DOHH2 (cell line): ENCODE data around the gene FSTL4.

ENCODE experiments used
- H3F3A ChIP-seq: fragments of 200-600 bp; sonication (generic), shearing (Covaris generic); 2 replicates; pipeline ENCODE4 v1.6.0; 2016; ENCODE audit warnings: antibody characterized with exemption, mild to moderate bottlenecking; ENCODE audit not compliant: control insufficient read depth, insufficient read depth
- H3K27ac ChIP-seq: fragments of 200-600 bp; sonication (generic); 2 replicates; pipeline ENCODE4 v1.5.1; 2014; ENCODE audit warnings: low read depth, mild to moderate bottlenecking, low read length, moderate library complexity
- H3K27me3 ChIP-seq: fragments of 200-600 bp; sonication (generic); 2 replicates; pipeline ENCODE4 v1.6.1; 2014; ENCODE audit warnings: mild to moderate bottlenecking, low read length, mixed read lengths; ENCODE audit not compliant: control insufficient read depth
- H3K36me3 ChIP-seq: fragments of 200-600 bp; sonication (generic); 2 replicates; pipeline ENCODE4 v1.6.1; 2014; ENCODE audit warnings: mild to moderate bottlenecking, low read length, moderate library complexity, mixed read lengths; ENCODE audit not compliant: control insufficient read depth
- H3K4me1 ChIP-seq: fragments of 200-600 bp; sonication (generic); 2 replicates; pipeline ENCODE4 v1.6.1; 2014; ENCODE audit warnings: mild to moderate bottlenecking, low read length, mixed read lengths; ENCODE audit not compliant: control insufficient read depth
- H3K4me2 ChIP-seq: fragments of 200-600 bp; sonication (generic); 2 replicates; pipeline ENCODE4 v1.6.0; 2014; ENCODE audit warnings: mild to moderate bottlenecking, low read length, moderate library complexity
- H3K4me3 ChIP-seq: fragments of 200-600 bp; sonication (generic); 2 replicates; pipeline ENCODE4 v1.5.1; 2014; ENCODE audit warnings: mild to moderate bottlenecking, low read length, mixed read lengths
- H3K79me2 ChIP-seq: fragments of 200-600 bp; sonication (generic); 2 replicates; pipeline ENCODE4 v1.6.1; 2014; ENCODE audit warnings: mild to moderate bottlenecking, low read length, mixed read lengths; ENCODE audit not compliant: control insufficient read depth
- H3K9me2 ChIP-seq: fragments of 200-600 bp; sonication (generic); replicated peaks from 2 replicates; pipeline ENCODE4 v1.6.1; 2014; ENCODE audit warnings: mild to moderate bottlenecking, low read length, mixed read lengths; ENCODE audit not compliant: control insufficient read depth
- H3K9me3 ChIP-seq: fragments of 200-600 bp; sonication (generic); 2 replicates; pipeline ENCODE4 v1.6.1; 2014; ENCODE audit warnings: antibody characterized with exemption, low read length, mixed read lengths; ENCODE audit not compliant: control insufficient read depth, insufficient read depth
- H4K20me1 ChIP-seq: fragments of 200-600 bp; sonication (generic); 2 replicates; pipeline ENCODE4 v1.6.0; 2014; ENCODE audit warnings: low read depth, mild to moderate bottlenecking, antibody characterized with exemption, low read length, moderate library complexity; ENCODE audit not compliant: control insufficient read depth, insufficient read depth
- EZH2phosphoT487 ChIP-seq: fragments of 200-600 bp; sonication (generic); IDR thresholded peaks from 2 replicates; pipeline ENCODE4 v1.6.1; 2017; ENCODE audit warnings: borderline replicate concordance, mild to moderate bottlenecking, antibody characterized with exemption, low read length, moderate library complexity, mixed read lengths
- TF ChIP-seq, protein P1 (sequence below): fragments of 200-600 bp; sonication (generic); IDR thresholded peaks from one replicate; pipeline ENCODE4 v1.5.1; 2014; ENCODE audit warnings: antibody characterized with exemption, mild to moderate bottlenecking, low read depth, low read length; ENCODE audit not compliant: poor library complexity, severe bottlenecking

The FSTL4 gene

DNA sequence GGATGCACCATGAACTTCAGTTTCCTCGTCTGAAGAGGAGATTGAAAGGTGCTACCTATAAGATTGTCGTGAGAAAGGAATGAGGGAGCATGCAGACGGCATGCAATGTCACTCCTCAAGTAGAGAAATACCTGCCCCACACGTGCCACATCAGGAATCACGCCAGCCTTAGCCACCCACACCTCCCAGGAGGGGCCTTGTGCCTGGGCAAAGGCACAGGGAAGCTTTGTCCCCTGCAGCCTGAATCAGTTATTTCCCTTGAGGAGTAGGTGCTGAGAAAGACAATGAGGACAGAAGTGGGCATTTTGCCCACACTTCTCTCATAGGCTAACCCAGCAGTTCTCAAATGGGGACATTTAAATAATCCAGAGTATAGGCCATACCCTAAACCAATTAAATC, 31.0 kb downstream of the FSTL4 start:
- Histone ChIP-seq H3K9me3 (no peaks in the 10 kb centered on the region), H3K36me3 (no peaks in the 10 kb centered on the region), H4K20me1 (no peaks in the 10 kb centered on the region), H3K9me2 (no peaks in the 10 kb centered on the region), H3K27me3 (0 out of 2 replicates have a peak, but pooled peaks cover 2% of the 10 kb centered on the region), H3K4me2 (no peak overlapping the region), H3K4me3 (no peak overlapping the region), H3K4me1 (no peaks in the 10 kb centered on the region), H3K27ac (no peak overlapping the region), H3K79me2 (no peaks in the 10 kb centered on the region), H3F3A (no peaks in the 10 kb centered on the region)
- TF ChIP-seq, protein P1, sequence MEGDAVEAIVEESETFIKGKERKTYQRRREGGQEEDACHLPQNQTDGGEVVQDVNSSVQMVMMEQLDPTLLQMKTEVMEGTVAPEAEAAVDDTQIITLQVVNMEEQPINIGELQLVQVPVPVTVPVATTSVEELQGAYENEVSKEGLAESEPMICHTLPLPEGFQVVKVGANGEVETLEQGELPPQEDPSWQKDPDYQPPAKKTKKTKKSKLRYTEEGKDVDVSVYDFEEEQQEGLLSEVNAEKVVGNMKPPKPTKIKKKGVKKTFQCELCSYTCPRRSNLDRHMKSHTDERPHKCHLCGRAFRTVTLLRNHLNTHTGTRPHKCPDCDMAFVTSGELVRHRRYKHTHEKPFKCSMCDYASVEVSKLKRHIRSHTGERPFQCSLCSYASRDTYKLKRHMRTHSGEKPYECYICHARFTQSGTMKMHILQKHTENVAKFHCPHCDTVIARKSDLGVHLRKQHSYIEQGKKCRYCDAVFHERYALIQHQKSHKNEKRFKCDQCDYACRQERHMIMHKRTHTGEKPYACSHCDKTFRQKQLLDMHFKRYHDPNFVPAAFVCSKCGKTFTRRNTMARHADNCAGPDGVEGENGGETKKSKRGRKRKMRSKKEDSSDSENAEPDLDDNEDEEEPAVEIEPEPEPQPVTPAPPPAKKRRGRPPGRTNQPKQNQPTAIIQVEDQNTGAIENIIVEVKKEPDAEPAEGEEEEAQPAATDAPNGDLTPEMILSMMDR = no peak
- no peak for TF ChIP-seq EZH2phosphoT487

DNA sequence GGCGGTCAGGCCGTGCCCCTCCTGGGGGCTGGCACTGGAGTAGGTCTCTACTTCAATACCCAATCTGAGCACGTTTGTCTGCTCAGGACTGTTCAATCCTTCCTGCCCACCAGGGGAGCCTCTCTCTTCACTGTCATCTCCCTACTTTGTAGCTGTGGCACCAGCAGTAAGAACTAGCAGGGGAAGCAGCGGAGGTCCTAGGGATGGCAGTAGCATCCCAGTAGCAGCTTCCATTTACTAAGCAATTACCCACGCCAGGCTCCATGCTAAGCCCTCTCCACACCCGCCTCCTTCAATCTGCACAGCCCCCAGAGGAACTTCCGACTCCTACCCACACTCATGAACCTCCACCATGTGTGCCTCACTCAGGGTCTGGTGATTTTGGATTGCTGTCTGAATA, 31.7 kb downstream of the FSTL4 start:
- no peak overlapping the region for H3K4me2 ChIP-seq
- H4K20me1 ChIP-seq = no peaks in the 10 kb centered on the region
- no peaks in the 10 kb centered on the region for H3K36me3 ChIP-seq
- H3K27ac ChIP-seq = no peak overlapping the region
- H3F3A ChIP-seq = no peaks in the 10 kb centered on the region
- no peak overlapping the region for H3K4me3 ChIP-seq
- no peaks in the 10 kb centered on the region for H3K4me1 ChIP-seq
- TF ChIP-seq, protein P1 = no peak
- no peak for TF ChIP-seq EZH2phosphoT487
- no peaks in the 10 kb centered on the region for H3K79me2 ChIP-seq
- H3K9me2 ChIP-seq = no peaks in the 10 kb centered on the region
- H3K9me3 ChIP-seq = no peaks in the 10 kb centered on the region
- 0 out of 2 replicates have a peak, but pooled peaks cover 2% of the 10 kb centered on the region for H3K27me3 ChIP-seq

DNA sequence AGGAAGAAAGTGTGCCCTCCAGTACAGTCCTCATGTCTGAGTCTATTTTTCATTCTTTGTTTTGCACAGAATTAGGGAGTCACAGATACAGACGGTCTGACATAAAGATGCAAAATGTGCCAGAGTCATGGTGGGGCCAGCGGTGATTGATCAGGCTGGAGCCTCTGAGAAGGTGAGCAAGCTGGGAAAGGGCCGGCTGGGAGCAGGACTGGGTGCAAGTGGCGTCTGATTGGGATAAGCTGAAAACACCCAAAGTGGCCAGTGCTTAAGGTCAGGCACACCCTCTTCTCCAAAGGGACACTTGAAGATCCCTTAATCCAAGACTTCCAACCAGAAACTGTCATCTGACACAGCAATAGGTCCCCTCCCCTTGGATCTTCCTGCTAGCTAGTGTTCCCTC, 32.6 kb downstream of the FSTL4 start:
- Histone ChIP-seq H3K36me3 (no peaks in the 10 kb centered on the region), H4K20me1 (no peaks in the 10 kb centered on the region), H3K4me1 (no peaks in the 10 kb centered on the region), H3K27ac (no peak overlapping the region), H3K4me3 (no peak overlapping the region), H3K27me3 (0 out of 2 replicates have a peak, but pooled peaks cover 2% of the 10 kb centered on the region), H3K9me2 (no peaks in the 10 kb centered on the region), H3K9me3 (no peaks in the 10 kb centered on the region), H3F3A (no peaks in the 10 kb centered on the region), H3K4me2 (no peak overlapping the region), H3K79me2 (no peaks in the 10 kb centered on the region)
- TF ChIP-seq, protein P1 = no peak
- TF ChIP-seq EZH2phosphoT487 = no peak
